Panc1 (cell line): ENCODE measurements around the gene SUPT3H. TPM values are rescaled to one million over a fixed set of nuclear protein-coding genes. Genes with fewer than 3 reads are reported as not detected.

Source experiments
- ATAC-seq: fragments of 200-7000 bp; cut with Tn5 transposase; 2 replicates; pipeline ENCODE4 v1.9.1; 2020; ENCODE audit warnings: mild to moderate bottlenecking, moderate library complexity
- BruUV-seq: library from RNA; stranded (reverse); fragments of 400-500 nt; replicated peaks from 2 replicates; lab custom pipeline; 2021; lab: Mats Ljungman, UMichigan
- CTCF ChIA-PET: fragments of 300-600 bp; sonication (Branson Sonifier 250); formaldehyde crosslinking; loops from one replicate; lab custom pipeline; 2022; ENCODE audit warnings: antibody characterized with exemption; lab: Charles Lee
- POLR2A ChIA-PET: fragments of 300-600 bp; sonication (Branson Sonifier 250); formaldehyde crosslinking; loops from one replicate; lab custom pipeline; 2022; ENCODE audit warnings: antibody characterized with exemption; lab: Charles Lee
- DNase-seq: peaks from one replicate; pipeline ENCODE4 v3.0.0-alpha.2; 2010; ENCODE audit warnings: low read depth, low spot score
- H3K27ac ChIP-seq: 2 replicates; pipeline ENCODE4 v1.5.1; 2011; ENCODE audit warnings: mild to moderate bottlenecking, low read length, inconsistent platforms
- H3K27me3 ChIP-seq: fragments of 200-500 bp; sonication (Bioruptor generic); 2 replicates; pipeline ENCODE4 v1.6.0; 2014; ENCODE audit warnings: low read length, inconsistent platforms; ENCODE audit not compliant: control insufficient read depth, insufficient read depth
- H3K36me3 ChIP-seq: fragments of 200-500 bp; sonication (Bioruptor generic); 2 replicates; pipeline ENCODE4 v1.5.1; 2014; ENCODE audit warnings: inconsistent platforms, mild to moderate bottlenecking, low read length, moderate library complexity; ENCODE audit not compliant: control insufficient read depth, insufficient read depth
- H3K4me1 ChIP-seq: 2 replicates; pipeline ENCODE4 v1.5.1; 2011; ENCODE audit warnings: inconsistent platforms, mild to moderate bottlenecking, low read length, moderate library complexity; ENCODE audit not compliant: control insufficient read depth, insufficient read depth
- H3K4me3 ChIP-seq, 2 experiments: 2 replicates each; pipeline ENCODE4 v1.5.1; 2011 to 2012; ENCODE audit warnings: low read depth in 2 of 2, low read length in 2 of 2, mild to moderate bottlenecking in 2 of 2, inconsistent platforms in 1 of 2, moderate library complexity in 1 of 2
- H3K9me3 ChIP-seq: fragments of 200-500 bp; sonication (Bioruptor generic); 2 replicates; pipeline ENCODE4 v1.5.1; 2014; ENCODE audit warnings: low read depth, mild to moderate bottlenecking, inconsistent platforms, low read length, moderate library complexity; ENCODE audit not compliant: control insufficient read depth, insufficient read depth
- CTCF ChIP-seq: fragments of 450-650 bp; IDR thresholded peaks from 2 replicates; pipeline ENCODE4 v1.5.1; 2017; ENCODE audit warnings: mild to moderate bottlenecking
- POLR2AphosphoS5 ChIP-seq: IDR thresholded peaks from 2 replicates; pipeline ENCODE4 v1.6.1; 2012; ENCODE audit warnings: mild to moderate bottlenecking, low read depth, low read length, moderate library complexity
- SIN3A ChIP-seq: IDR thresholded peaks from 2 replicates; pipeline ENCODE4 v1.6.1; 2012; ENCODE audit warnings: low read depth, mild to moderate bottlenecking, low read length, moderate library complexity, borderline replicate concordance; ENCODE audit not compliant: insufficient read depth
- TCF7L2 ChIP-seq: IDR thresholded peaks from 2 replicates; pipeline ENCODE4 v1.6.1; 2011; ENCODE audit warnings: mild to moderate bottlenecking, low read depth, low read length, inconsistent platforms
- in situ Hi-C: cut with HindIII; loops from 2 replicates; pipeline ENCODE4 v1.10.0; 2016; ENCODE audit warnings: low sequenced_read_pairs, low pct_unique_long_range_greater_than_20kb
- intact Hi-C: fragments of 100-400 bp; cut with micrococcal nuclease; formaldehyde crosslinking; loops from one replicate; pipeline ENCODE4 v1.10.0; 2022; ENCODE audit not compliant: unreplicated experiment
- total RNA-seq: library from RNA; stranded (reverse); gene quantifications from one replicate; pipeline ENCODE4 v1.2.1, GENCODE V29; 2021; ENCODE audit not compliant: unreplicated experiment
- TF ChIP-seq, protein P1 (sequence below), 2 experiments: IDR thresholded peaks; 2 replicates each; pipeline ENCODE4 v1.6.1; 2011 to 2012; ENCODE audit warnings: low read depth in 2 of 2, control low read depth in 1 of 2, low read length in 1 of 2, mild to moderate bottlenecking in 1 of 2, moderate library complexity in 1 of 2; ENCODE audit not compliant: insufficient read depth in 1 of 2

The SUPT3H gene
- total RNA-seq, 1 experiment from 2014 or later, result 11.0 TPM

DNA sequence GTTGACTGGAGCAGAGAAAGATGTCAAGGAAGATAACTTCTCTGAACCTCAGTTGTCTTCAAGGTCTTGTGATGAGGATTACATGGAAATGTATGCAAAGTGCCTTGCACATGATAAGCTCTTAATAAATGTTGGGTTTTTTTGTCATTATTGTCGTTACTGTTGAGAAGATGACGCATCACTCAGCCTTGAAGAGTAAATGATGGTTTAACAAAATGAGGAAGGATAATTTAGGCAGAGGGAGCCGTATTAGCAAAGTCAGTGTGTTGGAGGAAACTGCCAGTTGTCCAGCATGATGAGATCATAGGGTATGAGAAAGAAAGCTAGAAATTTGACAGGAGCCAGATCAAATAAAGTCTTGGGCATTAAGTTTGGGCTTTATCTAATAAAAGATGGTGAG, 8.8 kb upstream of the SUPT3H start:
- Histone ChIP-seq H3K4me3 (no peak overlapping the region), H3K27me3 (no peaks in the 10 kb centered on the region), H3K9me3 (no peaks in the 10 kb centered on the region), H3K36me3 (no peaks in the 10 kb centered on the region), H3K27ac (no peak overlapping the region), H3K4me1 (no peaks in the 10 kb centered on the region)
- intact Hi-C loops, result loop anchor here (10.0 kb wide), 1 partner anchor 732 kb away; no protein-coding TSS in a partner anchor
- ATAC-seq, result no peak
- POLR2A ChIA-PET, result interaction anchor here (0.7 kb wide), 1 partner anchor 89 kb away, joined by 9 read pairs; no protein-coding TSS in a partner anchor
- CTCF ChIA-PET, result no interaction called here
- TF ChIP-seq CTCF (no peak), TCF7L2 (no peak), SIN3A (no peak), POLR2AphosphoS5 (no peak)
- TF ChIP-seq, protein P1, sequence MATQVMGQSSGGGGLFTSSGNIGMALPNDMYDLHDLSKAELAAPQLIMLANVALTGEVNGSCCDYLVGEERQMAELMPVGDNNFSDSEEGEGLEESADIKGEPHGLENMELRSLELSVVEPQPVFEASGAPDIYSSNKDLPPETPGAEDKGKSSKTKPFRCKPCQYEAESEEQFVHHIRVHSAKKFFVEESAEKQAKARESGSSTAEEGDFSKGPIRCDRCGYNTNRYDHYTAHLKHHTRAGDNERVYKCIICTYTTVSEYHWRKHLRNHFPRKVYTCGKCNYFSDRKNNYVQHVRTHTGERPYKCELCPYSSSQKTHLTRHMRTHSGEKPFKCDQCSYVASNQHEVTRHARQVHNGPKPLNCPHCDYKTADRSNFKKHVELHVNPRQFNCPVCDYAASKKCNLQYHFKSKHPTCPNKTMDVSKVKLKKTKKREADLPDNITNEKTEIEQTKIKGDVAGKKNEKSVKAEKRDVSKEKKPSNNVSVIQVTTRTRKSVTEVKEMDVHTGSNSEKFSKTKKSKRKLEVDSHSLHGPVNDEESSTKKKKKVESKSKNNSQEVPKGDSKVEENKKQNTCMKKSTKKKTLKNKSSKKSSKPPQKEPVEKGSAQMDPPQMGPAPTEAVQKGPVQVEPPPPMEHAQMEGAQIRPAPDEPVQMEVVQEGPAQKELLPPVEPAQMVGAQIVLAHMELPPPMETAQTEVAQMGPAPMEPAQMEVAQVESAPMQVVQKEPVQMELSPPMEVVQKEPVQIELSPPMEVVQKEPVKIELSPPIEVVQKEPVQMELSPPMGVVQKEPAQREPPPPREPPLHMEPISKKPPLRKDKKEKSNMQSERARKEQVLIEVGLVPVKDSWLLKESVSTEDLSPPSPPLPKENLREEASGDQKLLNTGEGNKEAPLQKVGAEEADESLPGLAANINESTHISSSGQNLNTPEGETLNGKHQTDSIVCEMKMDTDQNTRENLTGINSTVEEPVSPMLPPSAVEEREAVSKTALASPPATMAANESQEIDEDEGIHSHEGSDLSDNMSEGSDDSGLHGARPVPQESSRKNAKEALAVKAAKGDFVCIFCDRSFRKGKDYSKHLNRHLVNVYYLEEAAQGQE (IDR thresholded peaks at IDR 0.05; ENCODE audit: insufficient read depth in 1 of 2, low read depth in 2 of 2, low read length in 1 of 2), result no peak
- no peak for DNase-seq
- BruUV-seq, result no TSS peak
- in situ Hi-C loops, result no loop called here

GRCh38 chr6:45382391-45382790, 4.7 kb upstream of the SUPT3H start:
- in situ Hi-C loops, result no loop called here
- TF ChIP-seq, protein P1 (IDR thresholded peaks at IDR 0.05; ENCODE audit: insufficient read depth in 1 of 2, low read depth in 2 of 2, low read length in 1 of 2), result no peak
- no peak for TF ChIP-seq CTCF
- no peak for TF ChIP-seq TCF7L2
- TF ChIP-seq POLR2AphosphoS5, result no peak
- no peak for TF ChIP-seq SIN3A
- ATAC-seq (no peak), DNase-seq (no peak)
- ChIA-PET POLR2A (no interaction called here), CTCF (no interaction called here)
- Histone ChIP-seq H3K36me3 (no peaks in the 10 kb centered on the region), H3K4me3 (no peak overlapping the region), H3K27me3 (no peaks in the 10 kb centered on the region), H3K9me3 (no peaks in the 10 kb centered on the region), H3K27ac (no peak overlapping the region), H3K4me1 (peaks cover 6% of the 10 kb centered on the region)
- intact Hi-C loops, result loop anchor here (10.0 kb wide), 1 partner anchor 728 kb away; no protein-coding TSS in a partner anchor
- no TSS peak for BruUV-seq
